ENCODE data around the gene DPRX. TPM values are rescaled to one million over a fixed set of nuclear protein-coding genes. Genes with fewer than 3 reads are reported as not detected.

Gene DPRX
- total RNA-seq, 1 donor: not detected

DNA sequence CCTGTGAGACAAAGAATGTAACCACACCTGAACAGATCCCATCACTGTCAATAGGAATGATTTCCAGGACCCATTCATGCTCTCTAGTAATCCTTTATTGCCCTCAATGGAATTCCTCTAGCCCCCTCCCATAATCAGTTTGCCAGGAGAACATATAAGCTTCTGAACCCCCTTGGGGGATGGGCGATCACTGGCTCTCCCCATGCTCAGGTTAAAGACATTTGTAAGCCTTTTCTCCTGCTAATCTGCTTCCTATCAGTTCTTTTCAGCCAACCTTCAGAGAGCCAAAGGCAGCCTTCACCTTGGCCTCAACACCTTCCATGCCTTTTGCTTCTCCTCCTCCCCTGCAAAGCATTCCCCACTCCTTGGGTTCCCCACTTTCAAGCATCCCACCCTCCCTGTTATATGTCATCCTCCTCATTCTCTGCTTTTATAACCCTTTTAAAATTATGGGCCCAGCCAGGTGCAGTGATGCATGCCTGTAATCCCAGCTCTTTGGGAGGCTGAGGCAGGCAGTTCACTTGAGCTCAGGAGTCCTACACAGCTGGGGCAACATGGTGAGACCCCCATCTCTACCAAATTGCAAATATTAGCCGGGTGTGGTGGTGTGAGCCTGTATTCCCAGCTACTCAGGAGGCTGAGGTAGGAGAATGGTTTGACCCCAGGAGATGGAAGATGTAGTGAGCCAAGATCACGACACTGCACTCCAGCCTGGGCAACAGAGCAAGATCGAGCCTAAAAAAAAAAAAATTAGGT lies 12.4 kb downstream of the DPRX start:
- no peak overlapping the region for H3K4me3 ChIP-seq (ENCODE audit: low read depth, low read length)
- DNase-seq (ENCODE audit: low read depth): no peak
- TF ChIP-seq, protein P1, sequence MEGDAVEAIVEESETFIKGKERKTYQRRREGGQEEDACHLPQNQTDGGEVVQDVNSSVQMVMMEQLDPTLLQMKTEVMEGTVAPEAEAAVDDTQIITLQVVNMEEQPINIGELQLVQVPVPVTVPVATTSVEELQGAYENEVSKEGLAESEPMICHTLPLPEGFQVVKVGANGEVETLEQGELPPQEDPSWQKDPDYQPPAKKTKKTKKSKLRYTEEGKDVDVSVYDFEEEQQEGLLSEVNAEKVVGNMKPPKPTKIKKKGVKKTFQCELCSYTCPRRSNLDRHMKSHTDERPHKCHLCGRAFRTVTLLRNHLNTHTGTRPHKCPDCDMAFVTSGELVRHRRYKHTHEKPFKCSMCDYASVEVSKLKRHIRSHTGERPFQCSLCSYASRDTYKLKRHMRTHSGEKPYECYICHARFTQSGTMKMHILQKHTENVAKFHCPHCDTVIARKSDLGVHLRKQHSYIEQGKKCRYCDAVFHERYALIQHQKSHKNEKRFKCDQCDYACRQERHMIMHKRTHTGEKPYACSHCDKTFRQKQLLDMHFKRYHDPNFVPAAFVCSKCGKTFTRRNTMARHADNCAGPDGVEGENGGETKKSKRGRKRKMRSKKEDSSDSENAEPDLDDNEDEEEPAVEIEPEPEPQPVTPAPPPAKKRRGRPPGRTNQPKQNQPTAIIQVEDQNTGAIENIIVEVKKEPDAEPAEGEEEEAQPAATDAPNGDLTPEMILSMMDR (IDR thresholded peaks at IDR 0.05; ENCODE audit: insufficient read depth, low read length): no peak

DNA sequence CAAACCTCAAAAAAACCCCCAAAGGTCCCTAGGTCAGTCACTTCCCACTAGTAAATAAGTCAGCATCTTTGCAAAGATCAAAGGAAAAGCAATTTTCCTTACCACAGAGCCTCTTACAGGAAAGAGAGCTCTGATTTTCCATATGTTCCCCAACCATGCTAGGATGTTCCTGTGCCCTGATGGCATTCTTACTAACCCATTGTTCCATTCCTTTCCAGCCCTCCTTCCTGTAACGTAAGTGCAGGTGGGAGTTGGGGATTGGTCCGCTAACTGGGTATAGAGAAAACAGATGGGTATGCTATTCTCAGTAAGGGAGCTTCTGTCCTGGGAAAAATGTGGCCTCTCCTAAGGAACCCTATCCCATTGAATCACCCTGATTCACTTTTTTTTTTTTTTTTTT lies 14.3 kb downstream of the DPRX start:
- no peak for DNase-seq (ENCODE audit: low read depth)
- TF ChIP-seq, protein P1 (IDR thresholded peaks at IDR 0.05; ENCODE audit: insufficient read depth, low read length): no peak
- H3K4me3 ChIP-seq (ENCODE audit: low read depth, low read length): no peak overlapping the region

DNA sequence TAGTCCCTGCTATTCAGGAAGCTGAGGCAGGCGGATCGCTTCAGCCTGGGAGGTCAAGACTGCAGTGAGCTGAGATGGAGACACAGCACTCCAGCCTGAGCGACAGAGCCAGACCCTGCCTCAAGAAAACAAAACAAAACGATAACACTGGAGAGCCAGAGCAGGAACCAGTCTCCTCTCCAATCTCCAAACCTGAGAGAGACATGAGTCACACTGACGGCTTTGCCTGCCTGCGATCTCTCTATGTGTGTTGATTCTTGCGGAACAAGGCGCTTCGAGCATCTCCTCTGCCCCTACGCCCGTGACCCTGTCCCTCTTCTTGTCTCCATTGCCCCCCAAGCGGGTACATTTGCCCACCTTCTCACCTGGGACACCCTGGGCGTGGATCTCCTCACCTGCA lies 15.6 kb downstream of the DPRX start:
- H3K4me3 ChIP-seq (ENCODE audit: low read depth, low read length): no peak overlapping the region
- TF ChIP-seq, protein P1 (IDR thresholded peaks at IDR 0.05; ENCODE audit: insufficient read depth, low read length): no peak
- no peak for DNase-seq (ENCODE audit: low read depth)

DNA sequence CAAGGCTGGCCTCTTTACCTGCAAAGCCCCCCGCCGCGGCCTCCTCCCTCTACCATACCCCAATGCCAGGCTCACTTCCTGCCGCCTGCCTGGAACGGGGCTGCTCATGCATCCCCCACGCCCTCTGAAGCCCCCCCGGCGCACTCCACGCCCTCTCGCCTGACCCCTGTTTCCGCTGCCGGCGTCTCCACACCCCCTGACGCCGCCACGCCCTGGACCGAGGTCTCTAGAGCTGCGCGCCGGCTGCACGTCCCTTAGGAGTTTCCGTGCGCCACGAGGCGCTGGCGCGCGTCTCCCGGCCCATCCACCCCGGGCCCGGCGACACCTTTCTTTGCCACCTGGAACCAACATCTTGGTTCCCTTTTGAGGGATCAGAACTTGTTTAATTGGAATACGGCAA lies 16.0 kb downstream of the DPRX start:
- TF ChIP-seq, protein P1 (IDR thresholded peaks at IDR 0.05; ENCODE audit: insufficient read depth, low read length): no peak
- no peak overlapping the region for H3K4me3 ChIP-seq (ENCODE audit: low read depth, low read length)
- no peak for DNase-seq (ENCODE audit: low read depth)

DNA sequence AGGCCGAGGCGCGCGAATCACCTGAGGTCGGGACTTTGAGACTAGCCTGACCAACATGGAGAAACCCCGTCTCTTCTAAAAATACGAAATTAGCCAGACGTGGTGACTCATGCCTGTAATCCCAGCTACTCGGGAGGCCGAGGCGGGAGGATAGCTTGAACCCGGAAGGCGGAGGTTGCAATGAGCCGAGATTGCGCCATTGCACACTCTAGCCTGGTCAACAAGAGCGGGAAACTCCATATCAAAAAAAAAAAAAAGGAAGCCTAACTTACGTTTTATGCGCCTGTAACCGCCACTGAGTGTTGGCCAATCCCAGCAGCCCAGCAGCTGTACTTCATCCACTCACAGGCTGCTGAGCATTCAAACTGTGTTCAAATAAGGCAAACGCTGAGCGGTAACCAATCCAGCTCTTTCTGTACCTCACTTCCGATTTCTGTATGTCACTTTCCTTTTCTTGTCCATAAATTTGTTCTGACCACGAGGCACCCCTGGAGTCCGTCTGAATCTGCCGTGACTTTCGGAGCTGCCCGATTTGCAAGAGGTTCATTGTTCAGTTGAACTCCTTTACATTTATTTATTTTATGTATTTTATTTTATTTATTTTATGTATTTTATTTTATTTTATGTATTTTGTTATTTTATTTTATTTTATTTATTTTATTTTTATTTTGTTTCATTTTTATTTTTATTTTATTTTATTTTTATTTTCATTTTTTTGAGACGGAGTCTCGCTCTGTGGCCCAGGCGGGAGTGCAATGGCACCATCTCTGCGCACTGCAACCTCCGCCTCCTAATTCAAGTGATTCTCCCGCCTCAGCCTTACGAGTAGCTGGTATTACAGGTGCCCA lies 18.2 kb downstream of the DPRX start:
- no peak for DNase-seq (ENCODE audit: low read depth)

DNA sequence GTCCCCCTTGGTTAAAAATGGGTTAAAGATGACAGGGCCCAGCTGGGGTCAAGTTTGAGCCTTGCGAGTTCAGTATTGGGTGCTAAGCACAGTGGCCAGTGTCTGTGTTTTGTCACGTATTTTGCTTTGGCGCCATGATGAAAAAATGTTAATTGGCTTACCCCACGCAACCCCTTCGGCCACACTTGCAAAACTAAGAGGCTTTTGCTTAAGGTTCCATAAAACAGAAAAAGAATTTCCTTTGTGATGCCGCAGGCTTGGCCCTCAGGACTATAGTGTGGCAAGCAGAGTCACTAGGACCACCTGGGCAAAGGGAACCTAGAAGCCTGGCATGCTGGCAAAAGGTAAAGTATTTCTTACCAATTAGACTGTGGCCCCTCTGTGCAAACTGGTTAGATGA lies 20.7 kb downstream of the DPRX start:
- TF ChIP-seq, protein P1 (IDR thresholded peaks at IDR 0.05; ENCODE audit: insufficient read depth, low read length): no peak
- no peak overlapping the region for H3K4me3 ChIP-seq (ENCODE audit: low read depth, low read length)
- no peak for DNase-seq (ENCODE audit: low read depth)

More for the DNA sequence above, 18.2 kb downstream of the DPRX start:
- H3K4me3 ChIP-seq (ENCODE audit: low read depth, low read length): no peak overlapping the region
- TF ChIP-seq, protein P1 (IDR thresholded peaks at IDR 0.05; ENCODE audit: insufficient read depth, low read length): no peak

Data from fibroblast of the aortic adventitia (primary cell).